Progenitor cell of endocrine pancreas (in vitro differentiated cells): ENCODE measurements around the gene FLNA. TPM values are rescaled to one million over a fixed set of nuclear protein-coding genes. Genes with fewer than 3 reads are reported as not detected.
"Not testable (repeated sequence)": the region's sequence is repeated elsewhere in the genome, so short reads cannot be mapped to it uniquely, and the experiment has no call there.

Source experiments
- DNase-seq: peaks from one replicate; pipeline ENCODE4 v3.0.0; 2021; ENCODE audit warnings: low spot score; ENCODE audit not compliant: unreplicated experiment
- H3K27ac Mint-ChIP-seq: 2 replicates; pipeline ENCODE4 v1.8.0; 2021; ENCODE audit warnings: mild to moderate bottlenecking, moderate library complexity, mixed read lengths
- H3K27me3 Mint-ChIP-seq: 2 replicates; pipeline ENCODE4 v1.8.0; 2021; ENCODE audit warnings: mixed read lengths
- H3K36me3 Mint-ChIP-seq: 2 replicates; pipeline ENCODE4 v1.8.0; 2022; ENCODE audit warnings: mixed read lengths; ENCODE audit not compliant: insufficient read depth
- H3K4me1 Mint-ChIP-seq: 2 replicates; pipeline ENCODE4 v1.8.0; 2021; ENCODE audit warnings: low read depth, mixed read lengths
- H3K4me3 Mint-ChIP-seq: 2 replicates; pipeline ENCODE4 v1.8.0; 2021; ENCODE audit warnings: low read depth, mild to moderate bottlenecking, moderate library complexity, mixed read lengths
- H3K9me3 Mint-ChIP-seq: 2 replicates; pipeline ENCODE4 v1.8.0; 2021; ENCODE audit warnings: low read depth, mixed read lengths
- total RNA-seq: library from RNA; stranded (reverse); gene quantifications from 2 replicates; pipeline ENCODE4 v1.2.1, GENCODE V29; 2021
- TF ChIP-seq, protein P1 (sequence below): fragments of 200-600 bp; sonication (generic); IDR thresholded peaks from one replicate; pipeline ENCODE4 v1.5.0; 2021; ENCODE audit warnings: antibody characterized with exemption, mild to moderate bottlenecking; ENCODE audit not compliant: unreplicated experiment

The FLNA gene
- total RNA-seq, 1 donor from 2014 or later = 777 TPM

DNA sequence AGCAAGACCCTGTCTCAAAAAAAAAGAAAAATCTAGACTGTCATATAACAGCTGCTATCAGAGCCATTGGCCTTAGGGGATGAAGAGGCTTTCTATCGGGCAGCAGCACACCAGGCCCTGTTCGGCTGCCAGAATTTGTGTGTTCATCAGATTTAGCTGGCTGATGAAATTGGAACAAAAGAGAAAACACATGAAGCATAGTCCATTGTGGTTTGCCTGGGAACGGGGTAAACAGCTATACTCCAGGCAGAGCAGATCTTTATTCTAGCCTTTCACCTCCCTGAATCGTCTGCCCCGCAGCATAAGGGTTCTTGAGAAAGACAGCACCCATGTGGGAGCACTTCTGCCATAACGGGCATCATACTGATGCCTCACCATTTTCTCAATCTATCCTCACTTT, 67.2 kb downstream of the FLNA start:
- Mint-ChIP-seq H3K9me3 (peaks cover 20% of the 10 kb centered on the region), H3K27ac (no peak overlapping the region), H3K4me3 (no peak overlapping the region), H3K36me3 (no peaks in the 10 kb centered on the region), H3K27me3 (no peaks in the 10 kb centered on the region), H3K4me1 (no peaks in the 10 kb centered on the region)
- no peak for DNase-seq
- TF ChIP-seq, protein P1, sequence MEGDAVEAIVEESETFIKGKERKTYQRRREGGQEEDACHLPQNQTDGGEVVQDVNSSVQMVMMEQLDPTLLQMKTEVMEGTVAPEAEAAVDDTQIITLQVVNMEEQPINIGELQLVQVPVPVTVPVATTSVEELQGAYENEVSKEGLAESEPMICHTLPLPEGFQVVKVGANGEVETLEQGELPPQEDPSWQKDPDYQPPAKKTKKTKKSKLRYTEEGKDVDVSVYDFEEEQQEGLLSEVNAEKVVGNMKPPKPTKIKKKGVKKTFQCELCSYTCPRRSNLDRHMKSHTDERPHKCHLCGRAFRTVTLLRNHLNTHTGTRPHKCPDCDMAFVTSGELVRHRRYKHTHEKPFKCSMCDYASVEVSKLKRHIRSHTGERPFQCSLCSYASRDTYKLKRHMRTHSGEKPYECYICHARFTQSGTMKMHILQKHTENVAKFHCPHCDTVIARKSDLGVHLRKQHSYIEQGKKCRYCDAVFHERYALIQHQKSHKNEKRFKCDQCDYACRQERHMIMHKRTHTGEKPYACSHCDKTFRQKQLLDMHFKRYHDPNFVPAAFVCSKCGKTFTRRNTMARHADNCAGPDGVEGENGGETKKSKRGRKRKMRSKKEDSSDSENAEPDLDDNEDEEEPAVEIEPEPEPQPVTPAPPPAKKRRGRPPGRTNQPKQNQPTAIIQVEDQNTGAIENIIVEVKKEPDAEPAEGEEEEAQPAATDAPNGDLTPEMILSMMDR = no peak

- no peak for DNase-seq
- TF ChIP-seq, protein P1 = no peak
- Mint-ChIP-seq H3K9me3 (peaks cover 12% of the 10 kb centered on the region), H3K27me3 (no peaks in the 10 kb centered on the region), H3K4me3 (no peak overlapping the region), H3K4me1 (no peaks in the 10 kb centered on the region), H3K27ac (no peak overlapping the region), H3K36me3 (no peaks in the 10 kb centered on the region)
Observed at GRCh38 chrX:154305541-154306205, 68.8 kb downstream of the FLNA start.

GRCh38 chrX:154304846-154305245, 69.6 kb downstream of the FLNA start:
- DNase-seq = no peak
- peaks cover 16% of the 10 kb centered on the region for H3K9me3 Mint-ChIP-seq
- H3K27ac Mint-ChIP-seq = no peak overlapping the region
- H3K27me3 Mint-ChIP-seq = no peaks in the 10 kb centered on the region
- no peaks in the 10 kb centered on the region for H3K36me3 Mint-ChIP-seq
- no peak overlapping the region for H3K4me3 Mint-ChIP-seq
- TF ChIP-seq, protein P1 = no peak
- H3K4me1 Mint-ChIP-seq = no peaks in the 10 kb centered on the region

GRCh38 chrX:154303476-154303875, 71.0 kb downstream of the FLNA start:
- DNase-seq = no peak
- Mint-ChIP-seq H3K27ac (no peak overlapping the region), H3K27me3 (no peaks in the 10 kb centered on the region), H3K36me3 (no peaks in the 10 kb centered on the region), H3K4me1 (no peaks in the 10 kb centered on the region), H3K4me3 (no peak overlapping the region), H3K9me3 (peaks cover 20% of the 10 kb centered on the region)
- TF ChIP-seq, protein P1 = no peak

- not testable (repeated sequence) for H3K36me3 Mint-ChIP-seq, H3K27ac Mint-ChIP-seq, H3K27me3 Mint-ChIP-seq, H3K4me1 Mint-ChIP-seq, H3K4me3 Mint-ChIP-seq, DNase-seq
- H3K9me3 Mint-ChIP-seq = peaks cover 21% of the 10 kb centered on the region
Observed at GRCh38 chrX:154302998-154303397, 71.4 kb downstream of the FLNA start.

GRCh38 chrX:154300816-154301215, 73.6 kb downstream of the FLNA start:
- no peak overlapping the region for H3K27ac Mint-ChIP-seq
- no peak overlapping the region for H3K4me3 Mint-ChIP-seq
- peaks cover 22% of the 10 kb centered on the region for H3K9me3 Mint-ChIP-seq
- no peaks in the 10 kb centered on the region for H3K4me1 Mint-ChIP-seq
- no peaks in the 10 kb centered on the region for H3K36me3 Mint-ChIP-seq
- DNase-seq = no peak
- TF ChIP-seq, protein P1 = no peak
- no peaks in the 10 kb centered on the region for H3K27me3 Mint-ChIP-seq
